ENCODE data around the gene RCBTB2. TPM values are rescaled to one million over a fixed set of nuclear protein-coding genes. Genes with fewer than 3 reads are reported as not detected.
A peak's percentile ranks its signal among the peaks of the same experiment; 100 is the strongest.

RCBTB2 gene
- total RNA-seq: 1 to 10 TPM; 6.1 to 6.5 TPM
- polyA plus RNA-seq (2013, experiment 1 of 2): 27.1 TPM
- polyA plus RNA-seq (2013, experiment 2 of 2): 26.8 TPM
- total RNA-seq: 2.3 to 61.8 (median 18.0) reads per million in 172 experiments

DNA sequence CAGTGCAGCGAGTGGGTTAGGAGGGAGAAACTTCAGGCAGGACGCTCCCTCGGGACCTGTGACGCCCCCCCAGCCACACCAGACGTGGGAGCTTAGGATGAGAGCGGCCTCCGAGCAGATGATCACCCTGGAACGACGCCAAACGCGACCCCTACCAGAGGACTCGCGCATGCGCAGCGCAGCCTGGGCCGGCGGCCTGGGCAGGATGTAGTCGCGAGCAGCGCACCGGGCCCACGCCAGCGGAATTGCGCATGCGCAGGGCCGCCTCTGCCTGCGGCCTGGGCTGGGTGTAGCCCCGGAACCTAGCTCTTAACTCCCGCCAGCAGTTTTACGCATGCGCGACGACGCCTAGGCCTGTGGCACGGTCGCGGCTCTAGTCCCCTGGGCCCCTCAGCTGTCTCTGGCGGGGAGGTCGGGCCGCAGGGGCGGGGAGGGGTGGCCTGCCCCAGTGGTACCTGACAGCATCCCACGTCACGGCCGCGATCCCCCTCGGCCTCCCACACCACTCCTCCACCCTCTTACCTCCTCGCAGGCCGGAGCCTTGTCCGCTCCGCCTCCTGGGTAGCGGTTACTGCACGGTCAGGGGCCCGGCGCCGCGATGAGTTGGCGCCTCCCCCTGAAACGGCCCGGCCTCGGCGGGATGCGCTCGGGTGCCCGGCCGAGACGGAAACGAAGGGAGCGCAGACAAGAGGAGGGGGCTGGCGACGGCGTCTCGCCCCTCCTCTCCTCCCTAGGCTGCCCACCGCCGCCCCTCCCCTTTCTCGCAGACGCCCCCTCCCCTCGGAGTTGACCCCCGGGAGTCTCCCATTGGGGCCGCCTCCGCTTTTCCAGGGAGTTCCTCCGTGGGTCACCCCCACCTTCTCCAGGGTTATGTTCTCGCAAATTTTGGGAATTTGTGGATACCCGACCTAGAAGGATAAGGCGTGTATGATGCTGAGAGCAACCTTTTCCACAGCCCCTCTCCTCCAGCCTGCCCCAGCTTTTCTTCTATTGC, at the start of gene RCBTB2:
Gene RCBTB2, minus strand, starts transcription at position 575 of the 994 bp plus-strand sequence. CDS start 11,141 bp downstream, outside the sequence.
- H3K36me3 Mint-ChIP-seq (ENCODE audit: low read depth): peaks cover 5% of the 10 kb centered on the region
- H3K4me1 Mint-ChIP-seq (ENCODE audit: low read depth): peaks cover 30% of the 10 kb centered on the region
- Histone ChIP-seq H3K4me3 (ENCODE audit: low read length) (peak within 1 kb of the TSS; percentile 94), H3K9me3 (ENCODE audit: control insufficient read depth in 1 of 2, insufficient read depth in 1 of 2, low read length in 2 of 2) (no peaks in the 10 kb centered on the region), H3K4me1 (ENCODE audit: insufficient read depth, low read length) (peaks cover 31% of the 10 kb centered on the region), H3K36me3 (ENCODE audit: insufficient read depth, low read length) (no peaks in the 10 kb centered on the region), H3K27me3 (ENCODE audit: control insufficient read depth in 1 of 2, insufficient read depth in 2 of 2, low read length in 2 of 2) (no peaks in the 10 kb centered on the region), H3K27ac (ENCODE audit: low read depth in 1 of 2, low read length in 2 of 2) (peak within 1 kb of the TSS; percentile 93 to 96)
- peak within 1 kb of the TSS; percentile 97 for H3K4me3 Mint-ChIP-seq
- H3K27ac Mint-ChIP-seq: peak within 1 kb of the TSS; percentile 90
- no peak for TF ChIP-seq CTCF (IDR thresholded peaks at IDR 0.05)
- peaks cover 3% of the 10 kb centered on the region for H3K9me3 Mint-ChIP-seq
- ChIA-PET CTCF (interaction anchor here (1.0 to 1.3 kb wide), 3 partner anchors 47 to 438 kb away, joined by 3 to 6 read pairs (median 3); partner anchors contain the start of gene MED4), POLR2A (interaction anchor here (0.6 to 4.9 kb wide), 58 partner anchors 9 to 911 kb away, joined by 3 to 132 read pairs (median 5); partner anchors contain the start of genes CAB39L, CDADC1, CYSLTR2 and FNDC3A)
- ATAC-seq (ENCODE audit: poor library complexity) (peak; percentile 88), DNase-seq (peak; percentile 95 to 100 (median 99))
- intact Hi-C loops (cut with DNase I, micrococcal nuclease): loop anchor here (1.0 to 5.0 kb wide), 6 partner anchors 28 to 231 kb away; partner anchors contain the start of genes LPAR6 (in 1 of the 2) and RB1 (in 1 of the 2)
- no peaks in the 10 kb centered on the region for H3K27me3 Mint-ChIP-seq

- Histone ChIP-seq H3K4me1 (ENCODE audit: insufficient read depth, low read length) (peaks cover 17% of the 10 kb centered on the region), H3K27me3 (ENCODE audit: control insufficient read depth in 1 of 2, insufficient read depth in 2 of 2, low read length in 2 of 2) (peaks cover 0 to 8% of the 10 kb centered on the region in 2 experiments), H3K4me3 (ENCODE audit: low read length) (no peak overlapping the region), H3K9me3 (ENCODE audit: control insufficient read depth in 1 of 2, insufficient read depth in 1 of 2, low read length in 2 of 2) (no peaks in the 10 kb centered on the region), H3K36me3 (ENCODE audit: insufficient read depth, low read length) (no peaks in the 10 kb centered on the region), H3K27ac (ENCODE audit: low read depth in 1 of 2, low read length in 2 of 2) (no peak overlapping the region)
- intact Hi-C loops (cut with DNase I, micrococcal nuclease): loop anchor here in 1 of 2 experiments (5.0 to 10.0 kb wide), 2 partner anchors 90 to 347 kb away; partner anchors contain the start of gene ITM2B
- ATAC-seq (ENCODE audit: poor library complexity) (no peak), DNase-seq (no peak)
- Mint-ChIP-seq H3K27me3 (peaks cover 6% of the 10 kb centered on the region), H3K4me1 (ENCODE audit: low read depth) (peaks cover 22% of the 10 kb centered on the region), H3K4me3 (no peak overlapping the region), H3K36me3 (ENCODE audit: low read depth) (no peaks in the 10 kb centered on the region), H3K27ac (no peak overlapping the region), H3K9me3 (no peaks in the 10 kb centered on the region)
- ChIA-PET POLR2A (interaction anchor here (0.6 kb wide), 1 partner anchor 19 kb away, joined by 4 read pairs; no protein-coding TSS in a partner anchor), CTCF (interaction anchor here (0.6 to 6.1 kb wide), 4 partner anchors 181 to 1527 kb away, joined by 3 to 77 read pairs (median 4); no protein-coding TSS in a partner anchor)
- TF ChIP-seq CTCF (IDR thresholded peaks at IDR 0.05): no peak
Observed at GRCh38 chr13:48582084-48582483, 49.2 kb upstream of the RCBTB2 start.

- H3K27me3 Mint-ChIP-seq: peaks cover 6% of the 10 kb centered on the region
- Histone ChIP-seq H3K9me3 (ENCODE audit: control insufficient read depth in 1 of 2, insufficient read depth in 1 of 2, low read length in 2 of 2) (no peaks in the 10 kb centered on the region), H3K36me3 (ENCODE audit: insufficient read depth, low read length) (no peaks in the 10 kb centered on the region), H3K27me3 (ENCODE audit: control insufficient read depth in 1 of 2, insufficient read depth in 2 of 2, low read length in 2 of 2) (peaks cover 0 to 8% of the 10 kb centered on the region in 2 experiments), H3K4me3 (ENCODE audit: low read length) (no peak overlapping the region), H3K27ac (ENCODE audit: low read depth in 1 of 2, low read length in 2 of 2) (no peak overlapping the region), H3K4me1 (ENCODE audit: insufficient read depth, low read length) (peaks cover 10% of the 10 kb centered on the region)
- ATAC-seq (ENCODE audit: poor library complexity) (no peak), DNase-seq (no peak)
- no peak for TF ChIP-seq CTCF (IDR thresholded peaks at IDR 0.05)
- no peak overlapping the region for H3K4me3 Mint-ChIP-seq
- H3K9me3 Mint-ChIP-seq: no peaks in the 10 kb centered on the region
- H3K4me1 Mint-ChIP-seq (ENCODE audit: low read depth): peaks cover 10% of the 10 kb centered on the region
- H3K36me3 Mint-ChIP-seq (ENCODE audit: low read depth): no peaks in the 10 kb centered on the region
- no peak overlapping the region for H3K27ac Mint-ChIP-seq
- CTCF ChIA-PET: interaction anchor here (0.6 to 6.1 kb wide), 16 partner anchors 17 to 337 kb away, joined by 3 to 77 read pairs (median 5); no protein-coding TSS in a partner anchor
- intact Hi-C loops (cut with DNase I, micrococcal nuclease): loop anchor here (1.0 to 10.0 kb wide), 8 partner anchors 89 to 454 kb away; partner anchors contain the start of genes ITM2B (in 1 of the 2) and LPAR6 (in 1 of the 2)
- POLR2A ChIA-PET: interaction anchor here (0.6 to 2.2 kb wide), 13 partner anchors 17 to 261 kb away, joined by 3 to 20 read pairs (median 7); partner anchors contain the start of genes CYSLTR2, LPAR6 and RCBTB2
Observed at GRCh38 chr13:48580896-48581295, 48.0 kb upstream of the RCBTB2 start.
